HepG2 (cell line): ENCODE data around the gene COMMD8. TPM values are rescaled to one million over a fixed set of nuclear protein-coding genes. Genes with fewer than 3 reads are reported as not detected.

Experiments used
- ATAC-seq: fragments of 200-7000 bp; cut with Tn5 transposase; 3 replicates; pipeline ENCODE4 v1.9.1; 2020; ENCODE audit warnings: mild to moderate bottlenecking, moderate library complexity
- BruUV-seq: library from RNA; stranded (reverse); fragments of 400-500 nt; replicated peaks from 2 replicates; lab custom pipeline; 2021; lab: Mats Ljungman, UMichigan
- CTCF ChIA-PET: fragments of 300-600 bp; formaldehyde crosslinking; extraction: SDS; loops from one replicate; lab custom pipeline; 2021; ENCODE audit warnings: low total read pairs, inconsistent platforms, low intra/inter-chr PET ratio; lab: Yijun Ruan, JAX
- POLR2A ChIA-PET: fragments of 350-600 bp; sonication (Branson Sonifier 250); formaldehyde crosslinking; loops from one replicate; lab custom pipeline; 2020; ENCODE audit warnings: antibody characterized with exemption, inconsistent platforms; lab: Yijun Ruan, JAX
- DNase-seq: peaks from one replicate; pipeline ENCODE4 v3.0.0-alpha.2; 2015; ENCODE audit warnings: low spot score
- FAIRE-seq: peaks from 3 replicates; lab custom pipeline; 2011; peaks lifted over from hg19 to GRCh38; lab: Jason Lieb, UNC
- H2AFZ ChIP-seq: one replicate; pipeline ENCODE4 v1.6.1; 2011; ENCODE audit warnings: low read length, inconsistent platforms
- H3K27ac ChIP-seq: fragments of 300-600 bp; 3 replicates; pipeline ENCODE4 v1.8.0; 2011; ENCODE audit warnings: mixed run types, mild to moderate bottlenecking, mixed read lengths, low read length, inconsistent platforms; ENCODE audit not compliant: insufficient read depth; ENCODE audit errors: extremely low read length
- H3K27me3 ChIP-seq, 2 experiments: fragments of 200-600 bp in 1 of 2; 2 replicates in 1 of 2; 3 replicates in 1 of 2; pipeline versions ENCODE4 v1.6.0 to v1.8.0; 2011; ENCODE audit warnings: low read length in 2 of 2, mild to moderate bottlenecking in 2 of 2, moderate library complexity in 2 of 2, inconsistent platforms in 1 of 2; ENCODE audit not compliant: insufficient read depth in 2 of 2, control insufficient read depth in 1 of 2
- H3K36me3 ChIP-seq, 2 experiments: fragments of 200-600 bp in 1 of 2; replicated peaks in 1 of 2; 2 replicates in 1 of 2; 3 replicates in 1 of 2; pipeline versions ENCODE4 v1.5.1 to v1.8.0; 2011; ENCODE audit warnings: low read length in 2 of 2, inconsistent platforms in 1 of 2; ENCODE audit not compliant: insufficient read depth in 2 of 2, control insufficient read depth in 1 of 2
- H3K4me1 ChIP-seq: 2 replicates; pipeline ENCODE4 v1.5.1; 2012; ENCODE audit warnings: low read length, inconsistent platforms; ENCODE audit not compliant: insufficient read depth
- H3K4me2 ChIP-seq: 2 replicates; pipeline ENCODE4 v1.6.0; 2011; ENCODE audit warnings: low read depth, low read length, inconsistent platforms
- H3K4me3 ChIP-seq, 3 experiments: fragments of 200-600 bp in 1 of 3; sonication (generic), shearing (Covaris generic) in 1 of 3; replicated peaks in 1 of 3; 2 replicates each; pipeline ENCODE4 v1.5.1; 2011 to 2016; ENCODE audit warnings: low read length in 3 of 3, inconsistent platforms in 2 of 3, low read depth in 2 of 3, mild to moderate bottlenecking in 2 of 3, control low read depth in 1 of 3, mixed read lengths in 1 of 3; ENCODE audit not compliant: insufficient read depth in 1 of 3
- H3K79me2 ChIP-seq: one replicate; pipeline ENCODE4 v1.6.1; 2011; ENCODE audit warnings: low read length, inconsistent platforms; ENCODE audit not compliant: insufficient read depth
- H3K9ac ChIP-seq: 2 replicates; pipeline ENCODE4 v1.6.0; 2011; ENCODE audit warnings: mild to moderate bottlenecking, low read depth, low read length, inconsistent platforms; ENCODE audit not compliant: insufficient read depth
- H3K9me3 ChIP-seq: 2 replicates; pipeline ENCODE4 v1.5.1; 2012; ENCODE audit warnings: mild to moderate bottlenecking, low read length
- H4K20me1 ChIP-seq: 2 replicates; pipeline ENCODE4 v1.6.0; 2011; ENCODE audit warnings: inconsistent platforms, mild to moderate bottlenecking, low read length, moderate library complexity; ENCODE audit not compliant: insufficient read depth
- CC2D1A ChIP-seq: sonication (generic); formaldehyde crosslinking; IDR thresholded peaks from 2 replicates; pipeline ENCODE4 v1.8.1; 2023; ENCODE audit warnings: mild to moderate bottlenecking, missing genetic modification reagents
- CHCHD3 ChIP-seq: sonication (generic); formaldehyde crosslinking; IDR thresholded peaks from 2 replicates; pipeline ENCODE4 v1.8.0; 2022; ENCODE audit warnings: mild to moderate bottlenecking, missing genetic modification reagents, moderate library complexity
- KLF6 ChIP-seq: IDR thresholded peaks from 2 replicates; pipeline ENCODE4 v1.8.0; 2016; ENCODE audit warnings: missing biosample characterization, missing genetic modification reagents
- MLLT10 ChIP-seq: sonication (generic); formaldehyde crosslinking; IDR thresholded peaks from 2 replicates; pipeline ENCODE4 v1.4.0; 2020; ENCODE audit warnings: missing genetic modification reagents
- NPAS2 ChIP-seq: sonication (generic); formaldehyde crosslinking; IDR thresholded peaks from 2 replicates; pipeline ENCODE4 v1.8.0; 2022; ENCODE audit warnings: mild to moderate bottlenecking, missing genetic modification reagents, borderline replicate concordance
- NR2C2 ChIP-seq: sonication (generic); formaldehyde crosslinking; IDR thresholded peaks from 2 replicates; pipeline ENCODE4 v1.4.0; 2020; ENCODE audit warnings: missing genetic modification reagents, mild to moderate bottlenecking, moderate library complexity, borderline replicate concordance
- SMYD3 ChIP-seq: sonication (generic); formaldehyde crosslinking; IDR thresholded peaks from 2 replicates; pipeline ENCODE4 v1.8.1; 2023; ENCODE audit warnings: mild to moderate bottlenecking, missing genetic modification reagents
- ZKSCAN1 ChIP-seq: fragments of 150-350 bp; IDR thresholded peaks from 2 replicates; pipeline ENCODE4 v1.6.1; 2014; ENCODE audit warnings: low read length
- ZKSCAN8 ChIP-seq: IDR thresholded peaks from 2 replicates; pipeline ENCODE4 v1.6.1; 2016; ENCODE audit warnings: borderline replicate concordance, missing genetic modification reagents, missing compliant biosample characterization
- ZNF224 ChIP-seq: sonication (generic); formaldehyde crosslinking; IDR thresholded peaks from 2 replicates; pipeline ENCODE4 v1.5.0; 2020; ENCODE audit warnings: mild to moderate bottlenecking, missing genetic modification reagents
- ZNF234 ChIP-seq: sonication (generic); formaldehyde crosslinking; conservative IDR thresholded peaks from 2 replicates; pipeline ENCODE4 v1.5.1; 2020; ENCODE audit warnings: mild to moderate bottlenecking, missing genetic modification reagents
- ZNF331 ChIP-seq: sonication (generic); formaldehyde crosslinking; IDR thresholded peaks from 2 replicates; pipeline ENCODE4 v1.4.0; 2020; ENCODE audit warnings: missing genetic modification reagents
- WGBS: methylation state at CpG from one replicate; pipeline ENCODE4 v1.1.6; 2017; ENCODE audit warnings: low lambda C conversion rate; 5-methylcytosine and 5-hydroxymethylcytosine counted together
- in situ Hi-C: cut with HindIII; loops from 2 replicates; pipeline ENCODE4 v1.10.0; 2017; ENCODE audit warnings: low pct_unique_long_range_greater_than_20kb; ENCODE audit not compliant: extremely low pct_ligation_motif_present
- intact Hi-C: fragments of 100-400 bp; cut with micrococcal nuclease; formaldehyde crosslinking; loops from one replicate; pipeline ENCODE4 v1.10.0; 2022; ENCODE audit not compliant: unreplicated experiment
- polyA plus RNA-seq, 8 experiments: library from polyadenylated mRNA; depleted of rRNA in 3 of 8; stranded (reverse) in 7 of 8; unstranded in 1 of 8; fragments of >200 nt; fragmentation: Illumina TruSeq in 4 of 8; extraction: Trizol in 4 of 8; gene quantifications; 2 replicates each; pipeline versions ENCODE4 v1.2.1 to v1.2.3, GENCODE V29; 2011 to 2016; ENCODE audit warnings: low read depth in 4 of 8, missing spikeins in 1 of 8, mixed read lengths in 1 of 8; ENCODE audit not compliant: insufficient read depth in 1 of 8
- total RNA-seq, 5 experiments: library from RNA; depleted of rRNA; stranded (reverse); fragments of >200 nt; fragmentation: Illumina TruSeq; extraction: Trizol; gene quantifications; 2 replicates each; pipeline ENCODE4 v1.2.3, GENCODE V29; 2016; ENCODE audit warnings: low read depth in 1 of 5

COMMD8 gene
- total and polyA plus RNA-seq, 2 of the 13 experiments (the other 11 are each of a cell fraction or from before 2014, with no cell fraction given): 7.1 to 20.3 TPM

DNA sequence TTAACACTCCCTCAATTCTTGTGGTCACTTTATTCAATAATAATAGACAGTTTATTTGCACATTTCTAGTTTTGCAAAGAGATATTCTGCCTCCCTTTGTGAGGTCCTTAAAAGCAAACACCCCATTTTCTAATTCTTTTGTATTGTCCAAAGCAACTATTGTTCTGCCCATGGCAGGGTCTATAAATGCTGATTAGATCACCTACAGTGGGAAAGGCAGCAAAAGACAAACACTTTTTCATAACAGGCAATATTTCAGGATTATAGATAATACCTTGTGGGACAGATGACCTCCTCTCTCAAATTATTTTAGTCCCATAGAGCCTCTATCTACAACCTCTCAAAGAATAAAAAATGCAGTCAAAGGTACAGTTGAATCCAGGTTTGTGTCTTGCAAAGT lies 28.6 kb downstream of the COMMD8 start:
- FAIRE-seq: no peak
- ChIA-PET POLR2A (no interaction called here), CTCF (no interaction called here)
- DNase-seq: no peak
- in situ Hi-C loops (no loop called here), intact Hi-C loops (no loop called here)
- Histone ChIP-seq H3K4me3 (no peak overlapping the region), H3K27ac (no peak overlapping the region), H3K9me3 (no peaks in the 10 kb centered on the region), H3K4me1 (no peaks in the 10 kb centered on the region), H3K36me3 (no peaks in the 10 kb centered on the region), H4K20me1 (no peaks in the 10 kb centered on the region), H3K9ac (no peak overlapping the region), H3K4me2 (no peak overlapping the region), H3K27me3 (no peaks in the 10 kb centered on the region), H3K79me2 (no peaks in the 10 kb centered on the region), H2AFZ (no peak overlapping the region)
- BruUV-seq: no TSS peak
- TF ChIP-seq ZNF331 (CRISPR knock-in tag) (no peak), MLLT10 (no peak), ZNF234 (CRISPR knock-in tag) (no peak), NPAS2 (CRISPR knock-in tag) (no peak), ZKSCAN8 (CRISPR knock-in tag) (no peak), CC2D1A (CRISPR knock-in tag) (no peak), ZNF224 (CRISPR knock-in tag) (no peak), CHCHD3 (no peak), NR2C2 (no peak), KLF6 (CRISPR knock-in tag) (no peak)
- ATAC-seq: no peak

DNA sequence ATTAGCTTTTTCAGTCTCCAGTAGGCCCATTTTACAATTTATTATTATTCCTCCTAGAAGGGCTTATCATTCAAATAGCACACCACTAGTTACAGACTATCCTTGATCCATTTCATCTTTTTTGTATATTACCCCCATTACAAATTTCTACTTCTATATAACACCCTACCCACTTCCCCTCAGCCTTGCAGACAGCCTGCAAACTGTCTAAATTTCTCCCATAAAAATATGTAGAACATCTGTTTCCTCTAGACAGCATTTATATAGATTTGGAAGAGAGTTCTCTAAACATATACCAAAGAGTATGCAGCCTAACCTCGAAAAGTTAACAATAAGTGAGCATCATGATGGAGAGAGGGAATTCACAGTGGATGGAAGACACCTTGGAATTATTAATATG lies 30.8 kb downstream of the COMMD8 start:
- H4K20me1 ChIP-seq: no peaks in the 10 kb centered on the region
- 0% methylated on average over 1 of the region's 1 CpG for WGBS
- no peaks in the 10 kb centered on the region for H3K79me2 ChIP-seq
- H3K4me1 ChIP-seq: no peaks in the 10 kb centered on the region
- H3K36me3 ChIP-seq: no peaks in the 10 kb centered on the region
- FAIRE-seq (no peak), DNase-seq (no peak), ATAC-seq (no peak)
- no peak overlapping the region for H3K4me2 ChIP-seq
- no peaks in the 10 kb centered on the region for H3K27me3 ChIP-seq
- intact Hi-C loops (no loop called here), in situ Hi-C loops (no loop called here)
- ChIA-PET CTCF (no interaction called here), POLR2A (no interaction called here)
- no peak overlapping the region for H3K27ac ChIP-seq
- H2AFZ ChIP-seq: no peak overlapping the region
- no peak overlapping the region for H3K9ac ChIP-seq
- H3K9me3 ChIP-seq: no peaks in the 10 kb centered on the region
- BruUV-seq: no TSS peak
- no peak overlapping the region for H3K4me3 ChIP-seq
- no peak for TF ChIP-seq ZKSCAN1
- TF ChIP-seq SMYD3: no peak
